Osteocyte (in vitro differentiated cells): Measurements from ENCODE around the gene KIAA0586. TPM values are rescaled to one million over a fixed set of nuclear protein-coding genes. Genes with fewer than 3 reads are reported as not detected.
"Not testable (repeated sequence)": the region's sequence is repeated elsewhere in the genome, so short reads cannot be mapped to it uniquely, and the experiment has no call there.

Source experiments
- DNase-seq: peaks from one replicate; pipeline ENCODE4 v3.0.0; 2021; ENCODE audit warnings: mixed read lengths; ENCODE audit not compliant: unreplicated experiment; ENCODE audit errors: extremely low spot score
- H3K27ac Mint-ChIP-seq: one replicate; pipeline ENCODE4 v1.8.0; 2021; ENCODE audit warnings: mild to moderate bottlenecking, mixed read lengths; ENCODE audit not compliant: unreplicated experiment
- H3K27me3 Mint-ChIP-seq: one replicate; pipeline ENCODE4 v1.8.0; 2021; ENCODE audit warnings: mixed read lengths; ENCODE audit not compliant: unreplicated experiment
- H3K36me3 Mint-ChIP-seq: one replicate; pipeline ENCODE4 v1.8.0; 2021; ENCODE audit warnings: mixed read lengths; ENCODE audit not compliant: unreplicated experiment
- H3K4me1 Mint-ChIP-seq: one replicate; pipeline ENCODE4 v1.8.0; 2021; ENCODE audit warnings: mixed read lengths; ENCODE audit not compliant: unreplicated experiment
- H3K4me3 Mint-ChIP-seq: one replicate; pipeline ENCODE4 v1.8.0; 2021; ENCODE audit warnings: mild to moderate bottlenecking, moderate library complexity, mixed read lengths; ENCODE audit not compliant: unreplicated experiment
- H3K9me3 Mint-ChIP-seq: one replicate; pipeline ENCODE4 v1.8.0; 2021; ENCODE audit warnings: mixed read lengths; ENCODE audit not compliant: unreplicated experiment
- total RNA-seq: library from RNA; stranded (reverse); gene quantifications from 2 replicates; pipeline ENCODE4 v1.2.1, GENCODE V29; 2021
- TF ChIP-seq, protein P1 (sequence below): fragments of 200-600 bp; sonication (generic); IDR thresholded peaks from 2 replicates; pipeline ENCODE4 v1.5.0; 2021; ENCODE audit warnings: antibody characterized with exemption, mild to moderate bottlenecking, moderate library complexity

Gene KIAA0586
- total RNA-seq, 1 donor from 2014 or later, result 19.0 TPM

DNA sequence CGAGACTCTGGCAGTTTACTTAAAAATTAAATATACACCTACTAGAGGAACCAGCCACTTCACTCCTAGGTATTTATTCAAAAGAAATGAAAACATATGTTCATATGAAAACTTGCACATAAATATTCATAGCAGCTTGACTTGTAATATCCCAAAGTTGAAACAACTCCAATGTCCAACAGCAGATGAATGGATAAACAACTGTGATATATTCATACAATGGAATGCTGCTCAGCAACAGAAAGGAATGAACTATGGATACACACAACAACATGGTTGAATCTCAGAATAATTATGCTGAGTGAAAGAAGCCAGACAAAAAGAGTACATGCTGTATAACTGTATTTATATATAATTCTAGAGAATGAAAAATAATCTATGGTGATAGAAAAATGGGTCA, 156.9 kb downstream of the KIAA0586 start:
- no peaks in the 10 kb centered on the region for H3K4me1 Mint-ChIP-seq
- TF ChIP-seq, protein P1, sequence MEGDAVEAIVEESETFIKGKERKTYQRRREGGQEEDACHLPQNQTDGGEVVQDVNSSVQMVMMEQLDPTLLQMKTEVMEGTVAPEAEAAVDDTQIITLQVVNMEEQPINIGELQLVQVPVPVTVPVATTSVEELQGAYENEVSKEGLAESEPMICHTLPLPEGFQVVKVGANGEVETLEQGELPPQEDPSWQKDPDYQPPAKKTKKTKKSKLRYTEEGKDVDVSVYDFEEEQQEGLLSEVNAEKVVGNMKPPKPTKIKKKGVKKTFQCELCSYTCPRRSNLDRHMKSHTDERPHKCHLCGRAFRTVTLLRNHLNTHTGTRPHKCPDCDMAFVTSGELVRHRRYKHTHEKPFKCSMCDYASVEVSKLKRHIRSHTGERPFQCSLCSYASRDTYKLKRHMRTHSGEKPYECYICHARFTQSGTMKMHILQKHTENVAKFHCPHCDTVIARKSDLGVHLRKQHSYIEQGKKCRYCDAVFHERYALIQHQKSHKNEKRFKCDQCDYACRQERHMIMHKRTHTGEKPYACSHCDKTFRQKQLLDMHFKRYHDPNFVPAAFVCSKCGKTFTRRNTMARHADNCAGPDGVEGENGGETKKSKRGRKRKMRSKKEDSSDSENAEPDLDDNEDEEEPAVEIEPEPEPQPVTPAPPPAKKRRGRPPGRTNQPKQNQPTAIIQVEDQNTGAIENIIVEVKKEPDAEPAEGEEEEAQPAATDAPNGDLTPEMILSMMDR, result no peak
- DNase-seq, result no peak
- H3K4me3 Mint-ChIP-seq, result no peak overlapping the region
- peaks cover 2% of the 10 kb centered on the region for H3K27me3 Mint-ChIP-seq
- no peak overlapping the region for H3K27ac Mint-ChIP-seq
- H3K36me3 Mint-ChIP-seq, result peaks cover 4% of the 10 kb centered on the region
- peaks cover 14% of the 10 kb centered on the region for H3K9me3 Mint-ChIP-seq

- peaks cover 6% of the 10 kb centered on the region for H3K9me3 Mint-ChIP-seq
- no peak overlapping the region for H3K27ac Mint-ChIP-seq
- TF ChIP-seq, protein P1, result no peak
- H3K27me3 Mint-ChIP-seq, result peaks cover 23% of the 10 kb centered on the region
- H3K4me3 Mint-ChIP-seq, result no peak overlapping the region
- H3K4me1 Mint-ChIP-seq, result no peaks in the 10 kb centered on the region
- no peak for DNase-seq
- no peaks in the 10 kb centered on the region for H3K36me3 Mint-ChIP-seq
Measured at GRCh38 chr14:58587271-58587670, 159.8 kb downstream of the KIAA0586 start.

- H3K9me3 Mint-ChIP-seq, H3K36me3 Mint-ChIP-seq, H3K27ac Mint-ChIP-seq, H3K4me1 Mint-ChIP-seq, H3K4me3 Mint-ChIP-seq, DNase-seq: not testable (repeated sequence)
- H3K27me3 Mint-ChIP-seq, result peaks cover 23% of the 10 kb centered on the region
Measured at GRCh38 chr14:58588321-58588720, 160.8 kb downstream of the KIAA0586 start.

DNA sequence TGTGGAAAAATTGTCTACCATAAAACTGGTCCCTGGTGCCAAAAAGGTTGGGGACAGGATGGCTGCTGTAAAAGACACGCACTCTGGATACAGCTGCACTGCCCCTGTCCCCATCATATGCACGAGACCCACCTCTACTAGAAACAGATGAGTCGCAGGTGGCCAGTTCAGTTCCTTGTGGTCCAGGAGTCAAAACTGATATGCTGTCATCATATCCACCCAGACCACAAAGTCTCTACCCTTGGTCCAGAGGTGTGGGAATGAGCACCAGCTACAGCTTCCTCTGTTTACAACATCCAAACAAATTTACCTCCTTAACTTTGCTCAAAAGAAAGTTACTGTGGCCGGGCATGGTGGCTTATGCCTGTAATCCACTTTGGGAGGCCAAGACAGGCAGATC, 166.5 kb downstream of the KIAA0586 start:
- H3K9me3 Mint-ChIP-seq, result no peaks in the 10 kb centered on the region
- DNase-seq, result no peak
- no peak overlapping the region for H3K27ac Mint-ChIP-seq
- H3K36me3 Mint-ChIP-seq, result no peaks in the 10 kb centered on the region
- H3K27me3 Mint-ChIP-seq, result peaks cover 21% of the 10 kb centered on the region
- H3K4me1 Mint-ChIP-seq, result no peaks in the 10 kb centered on the region
- H3K4me3 Mint-ChIP-seq, result no peak overlapping the region
- TF ChIP-seq, protein P1, result no peak

GRCh38 chr14:58597041-58597440, 169.5 kb downstream of the KIAA0586 start:
- H3K36me3 Mint-ChIP-seq, result no peaks in the 10 kb centered on the region
- H3K27ac Mint-ChIP-seq, result no peak overlapping the region
- H3K4me3 Mint-ChIP-seq, result no peak overlapping the region
- TF ChIP-seq, protein P1, result no peak
- no peaks in the 10 kb centered on the region for H3K9me3 Mint-ChIP-seq
- no peaks in the 10 kb centered on the region for H3K4me1 Mint-ChIP-seq
- no peak for DNase-seq
- peaks cover 2% of the 10 kb centered on the region for H3K27me3 Mint-ChIP-seq
